Measurements from ENCODE around the gene SBSN.

The SBSN gene, protein sequence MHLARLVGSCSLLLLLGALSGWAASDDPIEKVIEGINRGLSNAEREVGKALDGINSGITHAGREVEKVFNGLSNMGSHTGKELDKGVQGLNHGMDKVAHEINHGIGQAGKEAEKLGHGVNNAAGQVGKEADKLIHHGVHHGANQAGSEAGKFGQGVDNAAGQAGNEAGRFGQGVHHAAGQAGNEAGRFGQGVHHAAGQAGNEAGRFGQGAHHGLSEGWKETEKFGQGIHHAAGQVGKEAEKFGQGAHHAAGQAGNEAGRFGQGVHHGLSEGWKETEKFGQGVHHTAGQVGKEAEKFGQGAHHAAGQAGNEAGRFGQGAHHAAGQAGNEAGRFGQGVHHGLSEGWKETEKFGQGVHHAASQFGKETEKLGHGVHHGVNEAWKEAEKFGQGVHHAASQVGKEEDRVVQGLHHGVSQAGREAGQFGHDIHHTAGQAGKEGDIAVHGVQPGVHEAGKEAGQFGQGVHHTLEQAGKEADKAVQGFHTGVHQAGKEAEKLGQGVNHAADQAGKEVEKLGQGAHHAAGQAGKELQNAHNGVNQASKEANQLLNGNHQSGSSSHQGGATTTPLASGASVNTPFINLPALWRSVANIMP
- total RNA-seq: 0 reads per million in 3 donors

DNA sequence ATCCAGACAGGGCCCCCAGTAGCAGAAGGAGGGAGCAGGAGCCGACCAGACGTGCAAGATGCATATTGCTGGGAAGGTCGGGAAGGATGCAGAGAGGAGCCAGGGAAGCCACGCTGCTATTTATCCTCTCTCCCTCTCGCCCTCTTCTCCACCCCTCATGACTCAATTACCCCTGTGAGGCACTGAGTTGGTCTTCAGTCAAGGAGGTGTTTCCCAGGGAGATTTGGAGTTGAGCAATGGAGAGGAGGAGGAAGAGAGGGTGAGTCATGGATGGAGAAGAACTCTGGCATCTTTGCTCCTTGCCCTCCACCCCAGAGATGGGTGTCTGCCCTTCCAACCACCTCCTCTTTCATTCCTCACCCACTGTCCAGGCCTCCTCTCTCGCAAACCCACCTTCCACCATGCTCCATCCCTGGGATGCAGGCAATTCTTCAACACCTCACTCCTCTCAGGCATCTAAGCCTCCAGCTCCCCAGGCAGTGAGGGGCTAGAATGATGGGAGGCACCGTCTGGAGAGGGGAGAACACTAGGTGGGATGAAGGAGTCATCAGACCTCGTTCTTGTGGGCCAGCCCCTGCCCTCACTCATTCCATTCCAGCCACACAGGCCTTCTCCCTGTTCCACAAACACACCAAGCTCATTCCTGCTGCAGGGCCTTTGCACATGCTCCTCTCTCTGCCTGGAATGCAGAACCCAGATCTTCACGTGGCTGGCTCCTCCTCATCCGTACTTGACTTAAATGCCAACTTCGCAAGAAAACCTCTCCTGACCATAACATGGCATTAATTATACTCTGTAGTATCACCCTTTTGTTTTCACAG is at the start of gene SBSN:
SBSN (minus strand) TSS at position 94 of the 821 bp plus-strand sequence; CDS start at position 64, 30 bp downstream.
- Histone ChIP-seq H3K9me3 (ENCODE audit: control insufficient read depth, low read length) (no peaks in the 10 kb centered on the region), H3K27ac (ENCODE audit: insufficient read depth, low read length, poor library complexity, severe bottlenecking) (no peak within 1 kb of the TSS), H3K4me3 (ENCODE audit: insufficient read depth, low read depth, low read length, poor library complexity, severe bottlenecking) (no peak within 1 kb of the TSS), H3K4me1 (ENCODE audit: control insufficient read depth, insufficient read depth, low read length, poor library complexity, severe bottlenecking) (peaks cover under 1% of the 10 kb centered on the region), H3K36me3 (ENCODE audit: control insufficient read depth, insufficient read depth, low read length) (no peaks in the 10 kb centered on the region), H3K27me3 (replicated peaks; ENCODE audit: control insufficient read depth, insufficient read depth, low read length, poor library complexity, severe bottlenecking) (peaks cover 7% of the 10 kb centered on the region)
- DNase-seq: no peak

DNA sequence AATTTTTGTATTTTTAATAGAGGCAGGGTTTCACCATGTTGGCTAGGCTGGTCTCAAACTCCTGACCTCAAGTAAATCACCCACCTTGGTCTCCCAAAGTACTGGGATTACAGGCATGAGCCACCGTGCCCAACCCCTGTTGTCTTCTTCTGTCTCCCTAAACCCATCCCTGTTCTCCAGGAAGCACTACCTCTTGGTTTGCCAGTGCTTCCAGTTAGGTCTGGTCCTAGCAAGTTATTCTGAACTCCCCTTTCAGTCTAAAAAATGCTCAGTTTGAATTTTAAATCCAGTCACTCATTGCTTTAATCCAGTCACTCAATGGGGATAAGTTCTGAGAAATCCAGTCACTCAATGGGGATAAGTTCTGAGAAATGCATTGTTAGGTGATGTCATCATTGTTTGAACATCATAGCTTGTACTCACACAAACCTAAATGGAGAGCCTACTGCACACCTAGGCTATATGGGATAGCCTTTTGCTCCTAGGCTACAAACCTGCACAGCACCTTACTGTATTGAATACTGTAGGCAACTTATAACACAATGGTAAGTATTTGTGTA is 43.4 kb upstream of the SBSN start:
- no peak overlapping the region for H3K4me3 ChIP-seq (ENCODE audit: insufficient read depth, low read depth, low read length, poor library complexity, severe bottlenecking)
- no peaks in the 10 kb centered on the region for H3K9me3 ChIP-seq (ENCODE audit: control insufficient read depth, low read length)
- H3K4me1 ChIP-seq (ENCODE audit: control insufficient read depth, insufficient read depth, low read length, poor library complexity, severe bottlenecking): no peaks in the 10 kb centered on the region
- peaks cover 4% of the 10 kb centered on the region for H3K27me3 ChIP-seq (replicated peaks; ENCODE audit: control insufficient read depth, insufficient read depth, low read length, poor library complexity, severe bottlenecking)
- no peaks in the 10 kb centered on the region for H3K36me3 ChIP-seq (ENCODE audit: control insufficient read depth, insufficient read depth, low read length)
- H3K27ac ChIP-seq (ENCODE audit: insufficient read depth, low read length, poor library complexity, severe bottlenecking): no peak overlapping the region
- DNase-seq: no peak

DNA sequence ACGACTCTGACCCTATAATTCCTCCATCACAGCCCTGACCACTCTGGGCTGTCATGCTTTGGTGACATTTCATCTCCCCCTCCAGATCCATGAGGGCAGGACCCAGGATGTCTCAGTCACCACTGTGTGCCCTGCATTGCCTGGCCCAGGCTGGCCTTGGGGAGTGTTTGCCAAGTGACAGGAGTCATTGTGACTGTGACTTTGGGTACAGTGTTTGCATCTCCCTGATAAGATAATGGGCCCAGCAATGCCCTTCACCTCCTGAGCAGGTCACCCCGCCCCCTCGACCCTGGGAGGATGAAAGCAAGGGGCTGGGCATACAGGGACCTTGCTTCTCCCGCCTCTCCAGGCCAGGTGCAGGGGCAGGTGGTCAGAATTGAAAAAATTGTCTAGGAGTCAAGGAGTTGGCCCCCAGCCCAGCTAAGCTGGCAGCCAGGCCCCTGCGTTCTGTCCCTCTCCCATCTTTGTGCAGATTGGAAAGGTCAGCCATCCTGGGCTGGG is 41.2 kb upstream of the SBSN start:
- H3K27me3 ChIP-seq (replicated peaks; ENCODE audit: control insufficient read depth, insufficient read depth, low read length, poor library complexity, severe bottlenecking): peaks cover 4% of the 10 kb centered on the region
- no peak overlapping the region for H3K27ac ChIP-seq (ENCODE audit: insufficient read depth, low read length, poor library complexity, severe bottlenecking)
- DNase-seq: no peak
- no peaks in the 10 kb centered on the region for H3K9me3 ChIP-seq (ENCODE audit: control insufficient read depth, low read length)
- no peak overlapping the region for H3K4me3 ChIP-seq (ENCODE audit: insufficient read depth, low read depth, low read length, poor library complexity, severe bottlenecking)
- no peaks in the 10 kb centered on the region for H3K36me3 ChIP-seq (ENCODE audit: control insufficient read depth, insufficient read depth, low read length)
- no peaks in the 10 kb centered on the region for H3K4me1 ChIP-seq (ENCODE audit: control insufficient read depth, insufficient read depth, low read length, poor library complexity, severe bottlenecking)

DNA sequence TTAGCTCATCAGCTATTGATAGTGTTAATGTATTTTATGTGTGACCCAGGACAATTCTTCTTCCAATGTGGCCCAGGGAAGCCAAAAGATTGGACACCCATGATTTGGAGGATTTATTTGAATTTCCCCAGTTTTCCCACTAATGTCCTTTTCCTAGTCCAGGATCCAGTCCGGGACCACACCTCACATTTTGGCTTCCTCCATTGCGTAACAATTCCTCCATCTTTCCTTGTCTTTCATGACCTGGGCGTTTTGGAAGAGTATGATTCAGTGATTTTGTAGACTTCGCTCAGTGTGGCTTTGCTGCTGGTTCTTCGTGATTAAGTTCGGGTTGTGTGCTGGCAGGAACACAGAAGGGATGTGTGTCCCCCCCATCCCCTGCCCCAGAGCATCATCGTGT is 38.6 kb upstream of the SBSN start:
- Histone ChIP-seq H3K27ac (ENCODE audit: insufficient read depth, low read length, poor library complexity, severe bottlenecking) (no peak overlapping the region), H3K4me1 (ENCODE audit: control insufficient read depth, insufficient read depth, low read length, poor library complexity, severe bottlenecking) (no peaks in the 10 kb centered on the region), H3K36me3 (ENCODE audit: control insufficient read depth, insufficient read depth, low read length) (no peaks in the 10 kb centered on the region), H3K9me3 (ENCODE audit: control insufficient read depth, low read length) (no peaks in the 10 kb centered on the region), H3K4me3 (ENCODE audit: insufficient read depth, low read depth, low read length, poor library complexity, severe bottlenecking) (no peak overlapping the region), H3K27me3 (replicated peaks; ENCODE audit: control insufficient read depth, insufficient read depth, low read length, poor library complexity, severe bottlenecking) (peaks cover 4% of the 10 kb centered on the region)
- DNase-seq: no peak

DNA sequence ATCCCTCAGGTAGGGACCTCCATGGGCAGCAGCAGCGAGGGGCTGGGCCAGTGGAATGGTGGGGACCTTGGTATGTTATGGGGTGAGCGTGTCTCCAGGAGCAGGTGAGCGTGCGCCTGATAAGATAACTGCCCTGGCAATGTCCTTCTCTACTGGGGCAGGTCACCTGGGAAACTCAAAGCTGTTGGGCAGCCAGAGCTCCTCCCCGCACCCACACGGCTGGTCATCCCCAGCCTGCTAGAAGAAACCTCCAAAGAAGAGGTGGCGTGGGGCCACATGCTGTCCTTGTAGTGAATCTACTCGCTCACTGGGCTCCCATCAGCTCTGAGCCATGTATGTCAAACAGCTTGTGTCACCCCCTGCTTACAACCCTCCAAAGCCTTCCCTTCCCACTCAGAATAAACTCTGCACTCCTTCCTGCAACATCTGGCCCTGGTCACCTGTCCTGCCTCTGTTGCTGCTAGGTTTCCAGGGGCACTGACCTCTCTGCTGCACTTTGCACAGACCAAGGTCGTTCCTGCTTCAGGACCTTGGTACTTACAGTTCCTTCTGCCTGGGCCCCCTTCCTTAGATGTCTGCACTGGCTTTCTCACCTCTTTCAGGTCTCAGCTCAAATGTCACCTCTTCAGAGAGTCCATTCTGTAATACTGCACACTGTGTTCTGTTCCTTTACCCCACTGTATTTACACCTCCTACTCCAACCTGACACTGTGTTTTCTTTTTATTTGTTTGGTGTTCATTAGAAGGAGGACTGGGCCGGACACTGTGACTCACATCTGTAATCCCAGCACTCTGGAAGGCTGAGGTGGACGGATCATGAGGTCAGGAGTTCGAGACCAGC is 37.1 kb upstream of the SBSN start:
- H3K27ac ChIP-seq (ENCODE audit: insufficient read depth, low read length, poor library complexity, severe bottlenecking): no peak overlapping the region
- no peaks in the 10 kb centered on the region for H3K4me1 ChIP-seq (ENCODE audit: control insufficient read depth, insufficient read depth, low read length, poor library complexity, severe bottlenecking)
- H3K27me3 ChIP-seq (replicated peaks; ENCODE audit: control insufficient read depth, insufficient read depth, low read length, poor library complexity, severe bottlenecking): peaks cover 4% of the 10 kb centered on the region
- no peak overlapping the region for H3K4me3 ChIP-seq (ENCODE audit: insufficient read depth, low read depth, low read length, poor library complexity, severe bottlenecking)
- no peaks in the 10 kb centered on the region for H3K9me3 ChIP-seq (ENCODE audit: control insufficient read depth, low read length)
- DNase-seq: no peak
- no peaks in the 10 kb centered on the region for H3K36me3 ChIP-seq (ENCODE audit: control insufficient read depth, insufficient read depth, low read length)

DNA sequence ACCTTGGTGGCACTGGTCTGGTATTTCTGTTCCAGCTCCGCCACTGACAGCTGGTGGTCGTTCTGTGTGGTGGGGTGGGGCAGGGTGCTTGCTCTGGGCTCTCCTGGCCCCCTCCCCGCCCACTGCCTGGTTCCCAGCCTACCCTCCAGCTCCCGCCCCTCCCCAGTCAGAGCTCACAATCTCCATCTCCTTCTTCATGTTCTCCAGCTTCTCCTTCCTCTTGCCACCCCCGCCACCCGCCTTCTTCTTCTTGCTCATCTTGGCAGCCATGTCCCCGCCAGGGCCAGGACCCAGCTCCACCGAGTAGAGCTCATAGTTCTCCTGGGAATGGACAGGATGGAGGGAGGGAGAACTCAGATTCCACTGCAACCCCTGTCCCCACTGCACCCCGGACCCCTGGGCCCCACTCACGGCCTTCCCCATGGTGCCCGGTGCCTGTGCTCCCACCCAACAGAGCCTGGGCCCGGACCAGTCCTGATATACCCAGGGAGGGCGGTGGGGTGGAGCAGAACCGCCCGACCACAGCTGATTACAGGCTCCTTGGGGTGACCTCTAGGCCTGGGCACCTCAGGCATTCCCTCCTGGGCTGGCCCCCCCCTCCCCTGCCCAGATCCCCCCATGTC is 35.2 kb upstream of the SBSN start, which contains the start of gene ATP4A:
ATP4A (minus strand) TSS at position 452 of the 623 bp plus-strand sequence; CDS start at position 423, 29 bp downstream.
- Histone ChIP-seq H3K4me1 (ENCODE audit: control insufficient read depth, insufficient read depth, low read length, poor library complexity, severe bottlenecking) (peaks cover 2% of the 10 kb centered on the region), H3K9me3 (ENCODE audit: control insufficient read depth, low read length) (no peaks in the 10 kb centered on the region), H3K27ac (ENCODE audit: insufficient read depth, low read length, poor library complexity, severe bottlenecking) (no peak within 1 kb of the TSS), H3K27me3 (replicated peaks; ENCODE audit: control insufficient read depth, insufficient read depth, low read length, poor library complexity, severe bottlenecking) (peaks cover 10% of the 10 kb centered on the region), H3K36me3 (ENCODE audit: control insufficient read depth, insufficient read depth, low read length) (no peaks in the 10 kb centered on the region), H3K4me3 (ENCODE audit: insufficient read depth, low read depth, low read length, poor library complexity, severe bottlenecking) (no peak within 1 kb of the TSS)
- no peak for DNase-seq

DNA sequence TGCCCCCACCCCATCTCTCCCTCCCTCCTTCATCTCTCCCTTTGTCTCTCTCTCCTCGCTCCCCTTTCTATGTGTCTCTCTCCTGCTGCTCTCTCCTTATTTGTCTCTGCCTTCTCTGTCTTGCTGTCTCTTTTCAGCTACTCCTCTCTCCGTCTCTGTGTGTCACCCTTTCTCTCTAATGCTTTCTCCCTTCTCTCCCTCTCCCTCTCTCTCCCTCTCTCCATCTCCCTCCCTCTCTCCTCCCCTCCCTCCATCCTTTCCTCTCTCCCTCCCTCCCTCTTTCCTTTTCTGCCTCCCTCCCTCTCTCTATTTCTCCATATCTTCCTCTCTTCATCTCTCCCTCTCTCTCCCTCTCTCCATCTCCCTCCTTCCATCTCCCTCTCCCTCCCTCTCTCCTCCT is 34.7 kb upstream of the SBSN start:
- no peak for DNase-seq
- H3K27ac ChIP-seq (ENCODE audit: insufficient read depth, low read length, poor library complexity, severe bottlenecking): no peak overlapping the region
- no peaks in the 10 kb centered on the region for H3K36me3 ChIP-seq (ENCODE audit: control insufficient read depth, insufficient read depth, low read length)
- no peaks in the 10 kb centered on the region for H3K9me3 ChIP-seq (ENCODE audit: control insufficient read depth, low read length)
- no peak overlapping the region for H3K4me3 ChIP-seq (ENCODE audit: insufficient read depth, low read depth, low read length, poor library complexity, severe bottlenecking)
- peaks cover 10% of the 10 kb centered on the region for H3K27me3 ChIP-seq (replicated peaks; ENCODE audit: control insufficient read depth, insufficient read depth, low read length, poor library complexity, severe bottlenecking)
- peaks cover 8% of the 10 kb centered on the region for H3K4me1 ChIP-seq (ENCODE audit: control insufficient read depth, insufficient read depth, low read length, poor library complexity, severe bottlenecking)

DNA sequence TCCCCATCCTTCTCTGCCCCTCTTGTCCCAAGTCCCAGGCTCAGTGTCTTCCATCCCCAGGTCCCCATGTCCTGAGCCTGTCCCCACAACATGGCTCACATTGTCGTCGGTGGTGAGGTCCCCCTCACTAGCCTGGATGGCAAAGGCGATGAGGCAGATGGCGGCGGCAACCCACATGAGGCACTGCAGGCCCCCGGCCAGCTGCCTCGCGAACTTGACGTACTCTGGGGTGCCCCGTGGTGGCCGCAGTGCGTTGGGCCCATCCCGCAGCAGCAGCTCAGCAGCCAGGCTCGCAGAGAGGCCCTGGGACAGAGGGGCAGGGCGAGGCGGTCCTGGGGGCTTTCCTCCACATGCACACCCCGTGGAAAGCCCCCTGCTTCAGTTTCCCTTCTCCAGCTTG is 34.2 kb upstream of the SBSN start:
- H3K27me3 ChIP-seq (replicated peaks; ENCODE audit: control insufficient read depth, insufficient read depth, low read length, poor library complexity, severe bottlenecking): peaks cover 10% of the 10 kb centered on the region
- peaks cover 8% of the 10 kb centered on the region for H3K4me1 ChIP-seq (ENCODE audit: control insufficient read depth, insufficient read depth, low read length, poor library complexity, severe bottlenecking)
- H3K36me3 ChIP-seq (ENCODE audit: control insufficient read depth, insufficient read depth, low read length): no peaks in the 10 kb centered on the region
- DNase-seq: no peak
- no peak overlapping the region for H3K27ac ChIP-seq (ENCODE audit: insufficient read depth, low read length, poor library complexity, severe bottlenecking)
- no peaks in the 10 kb centered on the region for H3K9me3 ChIP-seq (ENCODE audit: control insufficient read depth, low read length)
- H3K4me3 ChIP-seq (ENCODE audit: insufficient read depth, low read depth, low read length, poor library complexity, severe bottlenecking): no peak overlapping the region

DNA sequence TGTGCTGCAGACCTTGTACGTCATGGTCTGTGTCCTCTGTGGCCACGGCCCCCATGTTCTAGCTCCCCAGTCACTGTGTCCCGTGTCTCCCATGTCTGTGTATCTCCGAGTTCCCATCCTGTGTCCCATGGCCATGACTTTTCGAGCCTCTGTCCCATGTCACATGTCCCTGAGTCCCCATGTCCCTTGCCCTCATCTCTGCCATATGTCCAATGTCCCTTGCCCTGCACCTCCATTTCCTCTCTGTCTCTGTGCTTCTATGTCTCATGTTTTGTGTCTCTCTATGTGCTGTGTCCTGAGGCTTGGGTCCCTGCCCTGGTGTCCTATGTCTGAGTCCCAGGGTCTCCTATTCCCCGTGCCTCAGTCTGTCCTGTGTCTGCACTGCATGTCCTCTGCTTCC is 33.3 kb upstream of the SBSN start:
- DNase-seq: no peak
- Histone ChIP-seq H3K9me3 (ENCODE audit: control insufficient read depth, low read length) (no peaks in the 10 kb centered on the region), H3K36me3 (ENCODE audit: control insufficient read depth, insufficient read depth, low read length) (no peaks in the 10 kb centered on the region), H3K4me1 (ENCODE audit: control insufficient read depth, insufficient read depth, low read length, poor library complexity, severe bottlenecking) (peaks cover 8% of the 10 kb centered on the region), H3K27me3 (replicated peaks; ENCODE audit: control insufficient read depth, insufficient read depth, low read length, poor library complexity, severe bottlenecking) (peaks cover 10% of the 10 kb centered on the region), H3K27ac (ENCODE audit: insufficient read depth, low read length, poor library complexity, severe bottlenecking) (no peak overlapping the region), H3K4me3 (ENCODE audit: insufficient read depth, low read depth, low read length, poor library complexity, severe bottlenecking) (no peak overlapping the region)
